ENCODE data around the gene ENOX1. TPM values are rescaled to one million over a fixed set of nuclear protein-coding genes. Genes with fewer than 3 reads are reported as not detected.

Gene ENOX1
- total RNA-seq, 1 experiment from 2014 or later = 1.5 TPM

- BruUV-seq (replicated peaks) = no TSS peak
- no peaks in the 10 kb centered on the region for H3K36me3 Mint-ChIP-seq (ENCODE audit: insufficient read depth, unreplicated experiment)
- H3K27ac Mint-ChIP-seq (ENCODE audit: unreplicated experiment) = no peak overlapping the region
- H3K9me3 Mint-ChIP-seq (ENCODE audit: low read depth, unreplicated experiment) = no peaks in the 10 kb centered on the region
- TF ChIP-seq CTCF (IDR thresholded peaks at IDR 0.05; ENCODE audit: unreplicated experiment) = no peak
- H3K27me3 Mint-ChIP-seq (ENCODE audit: unreplicated experiment) = no peaks in the 10 kb centered on the region
- no peak overlapping the region for H3K4me3 Mint-ChIP-seq (ENCODE audit: low read depth, unreplicated experiment)
- peaks cover 3% of the 10 kb centered on the region for H3K4me1 Mint-ChIP-seq (ENCODE audit: low read depth, unreplicated experiment)
- CTCF ChIA-PET = no interaction called here
- intact Hi-C loops (cut with micrococcal nuclease; ENCODE audit: unreplicated experiment) = no loop called here
- no peak for DNase-seq
These were observed 240.0 kb downstream of the ENOX1 start for GRCh38 chr13:43546816-43547215.

- no peaks in the 10 kb centered on the region for H3K4me1 Mint-ChIP-seq (ENCODE audit: low read depth, unreplicated experiment)
- H3K27ac Mint-ChIP-seq (ENCODE audit: unreplicated experiment) = no peak overlapping the region
- no peak for TF ChIP-seq CTCF (IDR thresholded peaks at IDR 0.05; ENCODE audit: unreplicated experiment)
- DNase-seq = no peak
- no TSS peak for BruUV-seq (replicated peaks)
- H3K4me3 Mint-ChIP-seq (ENCODE audit: low read depth, unreplicated experiment) = no peak overlapping the region
- no peaks in the 10 kb centered on the region for H3K9me3 Mint-ChIP-seq (ENCODE audit: low read depth, unreplicated experiment)
- intact Hi-C loops (cut with micrococcal nuclease; ENCODE audit: unreplicated experiment) = no loop called here
- no peaks in the 10 kb centered on the region for H3K27me3 Mint-ChIP-seq (ENCODE audit: unreplicated experiment)
- CTCF ChIA-PET = no interaction called here
- no peaks in the 10 kb centered on the region for H3K36me3 Mint-ChIP-seq (ENCODE audit: insufficient read depth, unreplicated experiment)
These were observed 240.5 kb downstream of the ENOX1 start for GRCh38 chr13:43546251-43546650.

- DNase-seq = no peak
- no peak for TF ChIP-seq CTCF (IDR thresholded peaks at IDR 0.05; ENCODE audit: unreplicated experiment)
- Mint-ChIP-seq H3K4me1 (ENCODE audit: low read depth, unreplicated experiment) (no peaks in the 10 kb centered on the region), H3K9me3 (ENCODE audit: low read depth, unreplicated experiment) (no peaks in the 10 kb centered on the region), H3K36me3 (ENCODE audit: insufficient read depth, unreplicated experiment) (no peaks in the 10 kb centered on the region), H3K27ac (ENCODE audit: unreplicated experiment) (no peak overlapping the region), H3K27me3 (ENCODE audit: unreplicated experiment) (no peaks in the 10 kb centered on the region), H3K4me3 (ENCODE audit: low read depth, unreplicated experiment) (no peak overlapping the region)
- CTCF ChIA-PET = no interaction called here
- no TSS peak for BruUV-seq (replicated peaks)
- intact Hi-C loops (cut with micrococcal nuclease; ENCODE audit: unreplicated experiment) = no loop called here
These were observed 241.4 kb downstream of the ENOX1 start for GRCh38 chr13:43545317-43545874.

GRCh38 chr13:43544631-43545030 is 242.1 kb downstream of the ENOX1 start:
- no peak for DNase-seq
- no peaks in the 10 kb centered on the region for H3K27me3 Mint-ChIP-seq (ENCODE audit: unreplicated experiment)
- no peak overlapping the region for H3K4me3 Mint-ChIP-seq (ENCODE audit: low read depth, unreplicated experiment)
- CTCF ChIA-PET = no interaction called here
- TF ChIP-seq CTCF (IDR thresholded peaks at IDR 0.05; ENCODE audit: unreplicated experiment) = no peak
- BruUV-seq (replicated peaks) = no TSS peak
- no peaks in the 10 kb centered on the region for H3K9me3 Mint-ChIP-seq (ENCODE audit: low read depth, unreplicated experiment)
- H3K4me1 Mint-ChIP-seq (ENCODE audit: low read depth, unreplicated experiment) = no peaks in the 10 kb centered on the region
- H3K36me3 Mint-ChIP-seq (ENCODE audit: insufficient read depth, unreplicated experiment) = no peaks in the 10 kb centered on the region
- intact Hi-C loops (cut with micrococcal nuclease; ENCODE audit: unreplicated experiment) = no loop called here
- H3K27ac Mint-ChIP-seq (ENCODE audit: unreplicated experiment) = no peak overlapping the region
